Natural killer cell (primary cell): ENCODE data around the gene TTC23. TPM values are rescaled to one million over a fixed set of nuclear protein-coding genes. Genes with fewer than 3 reads are reported as not detected.

Source experiments
- ATAC-seq, 3 donors: fragments of 150-1000 bp in 2 of 3; fragments of 200-7000 bp in 1 of 3; cut with Tn5 transposase; 1 replicate in 1 of 3; 2 replicates in 2 of 3; pipeline ENCODE4 v1.10.0; 2021; ENCODE audit warnings: mild to moderate bottlenecking in 2 of 3, moderate library complexity in 2 of 3
- DNase-seq, 2 donors: peaks; one replicate each; pipeline versions ENCODE4 v3.0.0 to v3.0.0-alpha.2; 2013 to 2021; ENCODE audit warnings: mixed read lengths in 1 of 2
- H3K27ac ChIP-seq: one replicate; pipeline ENCODE4 v1.5.1; 2013; ENCODE audit warnings: mild to moderate bottlenecking, low read length
- H3K27me3 ChIP-seq: one replicate; pipeline ENCODE4 v1.6.1; 2013; ENCODE audit warnings: low read length; ENCODE audit not compliant: control insufficient read depth, insufficient read depth
- H3K36me3 ChIP-seq: one replicate; pipeline ENCODE4 v1.6.1; 2013; ENCODE audit warnings: low read length; ENCODE audit not compliant: control insufficient read depth, insufficient read depth
- H3K4me1 ChIP-seq: one replicate; pipeline ENCODE4 v1.6.1; 2013; ENCODE audit warnings: low read length; ENCODE audit not compliant: control insufficient read depth, insufficient read depth
- H3K4me3 ChIP-seq: one replicate; pipeline ENCODE4 v1.5.1; 2013; ENCODE audit warnings: low read length
- H3K9me3 ChIP-seq: one replicate; pipeline ENCODE4 v1.6.1; 2013; ENCODE audit warnings: low read length; ENCODE audit not compliant: control insufficient read depth, insufficient read depth
- H3K27ac Mint-ChIP-seq, 2 donors: one replicate each; pipeline ENCODE4 v1.8.0; 2022; ENCODE audit warnings: mild to moderate bottlenecking in 2 of 2, mixed read lengths in 2 of 2, moderate library complexity in 1 of 2
- H3K27me3 Mint-ChIP-seq, 2 donors: one replicate each; pipeline ENCODE4 v1.8.0; 2022; ENCODE audit warnings: low read depth in 2 of 2, mixed read lengths in 2 of 2
- H3K36me3 Mint-ChIP-seq: one replicate; pipeline ENCODE4 v1.8.0; 2022; ENCODE audit warnings: mixed read lengths
- H3K4me1 Mint-ChIP-seq, 2 donors: one replicate each; pipeline ENCODE4 v1.8.0; 2022; ENCODE audit warnings: mixed read lengths in 2 of 2
- H3K4me3 Mint-ChIP-seq: one replicate; pipeline ENCODE4 v1.8.0; 2022; ENCODE audit warnings: mild to moderate bottlenecking, moderate library complexity, mixed read lengths
- H3K9me3 Mint-ChIP-seq, 2 donors: one replicate each; pipeline ENCODE4 v1.8.0; 2022; ENCODE audit warnings: mixed read lengths in 2 of 2
- WGBS: methylation state at CpG from one replicate; pipeline ENCODE4 v1.1.7; 2013; ENCODE audit warnings: missing lambda C conversion rate; ENCODE audit not compliant: insufficient coverage; 5-methylcytosine and 5-hydroxymethylcytosine counted together
- intact Hi-C: fragments of 100-400 bp; cut with micrococcal nuclease; formaldehyde crosslinking; loops from one replicate; pipeline ENCODE4 v1.14.2; 2022
- total RNA-seq, 4 donors: library from RNA; stranded (reverse); fragments of 120-200 nt in 1 of 4; gene quantifications; one replicate each; pipeline versions ENCODE4 v1.2.3 to v1.2.4, GENCODE V29; 2013 to 2022
- TF ChIP-seq, protein P1 (sequence below): fragments of 200-600 bp; IDR thresholded peaks from one replicate; pipeline ENCODE4 v1.8.0; 2022; ENCODE audit warnings: antibody characterized with exemption

TTC23 gene
- total RNA-seq, 3 donors from 2014 or later (not counting 1 experiment from before 2014, with no cell fraction given) = 0.75 to 1.1 (median 1.0) TPM

DNA sequence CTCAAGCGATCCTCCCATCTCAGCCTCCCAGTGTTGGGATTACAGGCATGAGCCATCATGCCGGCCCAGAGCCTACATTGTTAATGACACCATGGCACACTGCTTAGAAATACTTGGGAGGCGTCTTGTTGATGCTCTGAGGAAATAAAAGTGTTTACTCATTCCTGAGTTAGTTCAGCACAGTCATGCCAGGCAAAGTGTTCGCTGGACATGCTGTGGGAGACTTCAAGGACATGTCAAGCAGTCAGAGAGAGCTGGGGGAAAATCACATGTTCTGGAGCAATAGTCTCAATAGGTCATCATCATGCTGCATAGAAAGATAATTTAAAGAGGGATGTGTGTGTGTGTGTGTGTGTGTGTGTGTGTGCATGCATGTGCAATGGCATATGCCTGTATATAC is 37.5 kb downstream of the TTC23 start:
- Mint-ChIP-seq H3K36me3 (no peaks in the 10 kb centered on the region), H3K4me3 (no peak overlapping the region), H3K27ac (no peak overlapping the region), H3K9me3 (no peaks in the 10 kb centered on the region), H3K27me3 (peaks cover 8 to 18% of the 10 kb centered on the region in 2 donors), H3K4me1 (no peaks in the 10 kb centered on the region)
- no peaks in the 10 kb centered on the region for H3K27me3 ChIP-seq
- TF ChIP-seq, protein P1, sequence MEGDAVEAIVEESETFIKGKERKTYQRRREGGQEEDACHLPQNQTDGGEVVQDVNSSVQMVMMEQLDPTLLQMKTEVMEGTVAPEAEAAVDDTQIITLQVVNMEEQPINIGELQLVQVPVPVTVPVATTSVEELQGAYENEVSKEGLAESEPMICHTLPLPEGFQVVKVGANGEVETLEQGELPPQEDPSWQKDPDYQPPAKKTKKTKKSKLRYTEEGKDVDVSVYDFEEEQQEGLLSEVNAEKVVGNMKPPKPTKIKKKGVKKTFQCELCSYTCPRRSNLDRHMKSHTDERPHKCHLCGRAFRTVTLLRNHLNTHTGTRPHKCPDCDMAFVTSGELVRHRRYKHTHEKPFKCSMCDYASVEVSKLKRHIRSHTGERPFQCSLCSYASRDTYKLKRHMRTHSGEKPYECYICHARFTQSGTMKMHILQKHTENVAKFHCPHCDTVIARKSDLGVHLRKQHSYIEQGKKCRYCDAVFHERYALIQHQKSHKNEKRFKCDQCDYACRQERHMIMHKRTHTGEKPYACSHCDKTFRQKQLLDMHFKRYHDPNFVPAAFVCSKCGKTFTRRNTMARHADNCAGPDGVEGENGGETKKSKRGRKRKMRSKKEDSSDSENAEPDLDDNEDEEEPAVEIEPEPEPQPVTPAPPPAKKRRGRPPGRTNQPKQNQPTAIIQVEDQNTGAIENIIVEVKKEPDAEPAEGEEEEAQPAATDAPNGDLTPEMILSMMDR = no peak
- DNase-seq (no peak), ATAC-seq (no peak)
- no peaks in the 10 kb centered on the region for H3K9me3 ChIP-seq
- H3K4me3 ChIP-seq = no peak overlapping the region
- WGBS = 92% methylated on average over 4 of the region's 4 CpGs
- no peak overlapping the region for H3K27ac ChIP-seq
- no peaks in the 10 kb centered on the region for H3K4me1 ChIP-seq
- intact Hi-C loops = loop anchor here (5.0 kb wide), 1 partner anchor 110 kb away; no protein-coding TSS in a partner anchor
- no peaks in the 10 kb centered on the region for H3K36me3 ChIP-seq

- H3K9me3 ChIP-seq = no peaks in the 10 kb centered on the region
- ATAC-seq = no peak
- no peaks in the 10 kb centered on the region for H3K9me3 Mint-ChIP-seq
- H3K4me1 Mint-ChIP-seq = no peaks in the 10 kb centered on the region
- no peaks in the 10 kb centered on the region for H3K36me3 Mint-ChIP-seq
- H3K27ac ChIP-seq = no peak overlapping the region
- H3K36me3 ChIP-seq = no peaks in the 10 kb centered on the region
- TF ChIP-seq, protein P1 = no peak
- H3K4me3 ChIP-seq = no peak overlapping the region
- peaks cover 3 to 28% of the 10 kb centered on the region in 2 donors for H3K27me3 Mint-ChIP-seq
- no peak overlapping the region for H3K4me3 Mint-ChIP-seq
- intact Hi-C loops = loop anchor here (5.0 kb wide), 1 partner anchor 108 kb away; no protein-coding TSS in a partner anchor
- H3K27me3 ChIP-seq = no peaks in the 10 kb centered on the region
- no peaks in the 10 kb centered on the region for H3K4me1 ChIP-seq
- DNase-seq = no peak
- no peak overlapping the region for H3K27ac Mint-ChIP-seq
Measured at GRCh38 chr15:99210334-99210733, 39.0 kb downstream of the TTC23 start.

DNA sequence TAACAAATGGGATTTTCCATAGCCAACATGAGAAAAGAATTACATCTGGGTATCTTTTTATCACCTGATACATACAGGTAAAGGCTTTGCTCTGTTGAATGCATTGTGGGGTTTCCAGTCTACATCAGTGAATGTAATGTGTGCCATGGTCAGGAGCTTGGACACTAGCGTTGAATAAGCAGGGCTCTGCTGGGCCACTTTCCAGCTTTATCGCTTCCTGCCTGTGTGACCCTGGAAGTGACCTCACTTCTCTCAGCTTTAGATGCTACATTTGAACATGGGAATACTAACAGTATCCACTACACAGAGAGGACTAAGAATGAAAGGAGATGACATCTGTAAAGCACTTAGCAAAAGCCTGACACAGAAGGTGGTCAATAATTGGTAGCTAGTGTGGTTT is 40.1 kb downstream of the TTC23 start:
- H3K4me3 Mint-ChIP-seq = no peak overlapping the region

DNA sequence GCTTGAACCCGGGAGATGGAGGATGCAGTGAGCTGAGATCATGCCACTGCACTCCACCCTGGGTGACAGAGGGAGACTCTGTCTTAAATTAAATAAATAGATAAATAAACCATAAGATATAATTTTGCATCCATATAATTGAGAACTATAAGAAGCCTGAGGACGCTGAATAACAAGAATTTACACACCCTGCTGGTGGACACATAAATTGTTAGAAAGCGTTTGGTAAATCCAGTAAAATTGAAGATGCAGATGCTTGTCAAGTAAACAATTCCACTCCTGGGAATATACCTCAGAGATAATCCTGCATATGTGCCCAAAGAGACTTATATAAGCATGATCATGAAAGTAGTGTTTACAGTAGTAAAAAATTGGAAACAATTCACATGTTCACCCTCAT is 41.7 kb downstream of the TTC23 start:
- Histone ChIP-seq H3K4me1 (no peaks in the 10 kb centered on the region), H3K27ac (no peak overlapping the region), H3K4me3 (no peak overlapping the region), H3K27me3 (no peaks in the 10 kb centered on the region), H3K9me3 (no peaks in the 10 kb centered on the region), H3K36me3 (no peaks in the 10 kb centered on the region)
- TF ChIP-seq, protein P1 = no peak
- 83% methylated on average over 1 of the region's 3 CpGs for WGBS
- no peaks in the 10 kb centered on the region for H3K4me1 Mint-ChIP-seq
- no peak overlapping the region for H3K27ac Mint-ChIP-seq
- peaks cover 11 to 33% of the 10 kb centered on the region in 2 donors for H3K27me3 Mint-ChIP-seq
- no peaks in the 10 kb centered on the region for H3K36me3 Mint-ChIP-seq
- DNase-seq = no peak
- ATAC-seq = no peak
- no peak overlapping the region for H3K4me3 Mint-ChIP-seq
- no peaks in the 10 kb centered on the region for H3K9me3 Mint-ChIP-seq
- intact Hi-C loops = no loop called here

More for the DNA sequence above, 40.1 kb downstream of the TTC23 start:
- Histone ChIP-seq H3K4me3 (no peak overlapping the region), H3K36me3 (no peaks in the 10 kb centered on the region), H3K4me1 (no peaks in the 10 kb centered on the region), H3K27me3 (no peaks in the 10 kb centered on the region), H3K27ac (no peak overlapping the region), H3K9me3 (no peaks in the 10 kb centered on the region)
- Mint-ChIP-seq H3K27ac (no peak overlapping the region), H3K4me1 (no peaks in the 10 kb centered on the region), H3K36me3 (no peaks in the 10 kb centered on the region), H3K9me3 (no peaks in the 10 kb centered on the region), H3K27me3 (peaks cover 4 to 33% of the 10 kb centered on the region in 2 donors)
- ATAC-seq = no peak
- intact Hi-C loops = no loop called here
- no peak for DNase-seq
- 94% methylated on average over 2 of the region's 2 CpGs for whole genome bisulfite sequencing
- TF ChIP-seq, protein P1 = no peak
